ENCODE results near the gene ANAPC4. TPM values are rescaled to one million over a fixed set of nuclear protein-coding genes. Genes with fewer than 3 reads are reported as not detected.

The ANAPC4 gene
- total RNA-seq, 1 donor from 2014 or later = 23.6 TPM

DNA sequence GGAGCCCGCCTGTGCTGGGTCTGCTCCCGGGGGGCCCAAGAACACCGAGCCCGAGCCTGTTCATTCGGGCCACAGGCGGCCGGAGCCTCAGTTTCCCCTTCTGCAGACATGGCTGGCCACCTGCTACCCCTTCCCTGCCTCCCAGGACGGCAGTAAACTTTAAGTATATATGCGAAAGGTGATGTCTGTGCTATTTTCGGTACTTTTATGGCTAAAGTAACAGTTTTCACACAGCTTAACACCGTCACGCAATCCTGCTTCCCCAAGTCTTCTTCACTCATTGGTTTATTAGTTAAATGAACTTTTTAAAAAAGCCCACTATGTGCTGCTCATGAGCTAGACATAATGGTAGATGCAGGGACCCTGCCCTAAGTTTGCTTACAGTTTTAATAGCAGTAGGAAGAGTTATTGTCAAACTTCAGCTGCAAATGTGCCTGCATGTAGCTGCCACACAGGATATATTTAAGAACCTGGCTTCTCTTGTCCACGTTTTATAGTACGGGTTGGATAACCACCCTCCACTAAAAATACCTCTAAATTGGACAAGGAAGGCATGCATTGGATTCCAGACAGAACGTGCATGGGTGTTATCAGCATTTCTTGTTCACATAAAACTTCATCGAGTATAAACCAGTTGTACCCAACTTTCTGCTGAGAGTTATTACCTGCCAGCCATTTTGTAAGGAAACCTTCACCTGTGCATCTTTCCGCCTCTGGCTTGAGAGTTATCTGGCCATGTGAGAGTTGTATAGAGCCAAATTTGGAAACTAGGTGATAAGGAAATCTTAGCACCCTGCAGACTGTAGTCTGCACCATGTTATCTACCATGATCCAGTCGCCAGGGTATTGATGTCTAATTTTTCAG lies 741 bp downstream of the ANAPC4 start:
- no peak for DNase-seq (ENCODE audit: low spot score)

DNA sequence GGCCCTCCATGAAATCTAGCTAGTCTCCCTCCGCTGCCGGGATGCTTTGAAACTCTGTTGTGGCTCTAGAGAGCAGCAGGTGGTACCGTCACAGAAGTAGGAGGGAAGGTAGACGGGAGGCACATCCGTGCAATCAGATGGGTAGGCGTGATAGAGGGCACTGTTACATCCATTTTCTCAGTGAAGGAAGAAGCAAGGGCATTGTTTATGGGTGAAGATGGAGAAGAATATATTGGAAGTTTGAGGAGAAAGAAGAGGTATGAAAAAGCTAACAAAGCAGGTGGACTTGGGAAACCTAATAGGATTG lies 1.3 kb downstream of the ANAPC4 start:
- DNase-seq (ENCODE audit: low spot score) = no peak

DNA sequence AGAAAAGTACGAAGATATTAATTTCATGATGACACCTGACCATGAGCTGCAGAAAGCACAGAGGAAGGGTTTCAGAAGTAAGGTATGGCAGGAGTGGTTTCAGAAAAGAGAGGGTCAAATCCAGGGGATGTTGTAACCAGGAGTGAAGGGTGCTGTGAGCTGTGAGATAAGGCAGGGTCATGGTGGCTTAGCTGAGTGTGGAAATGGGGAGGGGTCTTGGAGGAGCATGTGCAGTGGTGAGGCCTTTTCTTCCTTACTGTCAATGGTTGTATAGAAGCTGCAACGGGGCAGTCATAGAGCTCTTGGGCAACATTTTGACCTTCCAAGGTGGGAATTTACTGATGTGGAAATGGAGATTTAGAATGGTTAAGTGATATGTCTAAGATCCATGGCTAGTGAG lies 2.5 kb downstream of the ANAPC4 start:
- no peak for DNase-seq (ENCODE audit: low spot score)

DNA sequence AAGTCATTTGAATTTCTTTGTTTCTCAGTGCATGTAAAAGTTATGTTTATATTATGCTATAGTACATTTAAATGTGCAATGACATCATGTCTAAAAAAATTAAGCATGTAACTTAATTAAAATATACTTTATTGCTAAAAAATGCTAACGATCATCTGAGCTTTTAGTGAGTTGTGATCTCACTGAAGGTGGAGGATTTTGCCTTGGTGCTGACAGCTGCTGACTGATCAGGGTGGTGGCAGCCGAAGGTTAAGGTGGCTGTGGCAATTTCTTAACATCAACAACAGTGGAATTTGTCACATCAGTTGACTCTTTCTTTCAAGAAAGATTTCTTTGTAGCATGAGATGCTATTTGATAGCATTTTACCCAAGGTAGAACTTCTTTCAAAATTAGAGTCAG lies 6.6 kb downstream of the ANAPC4 start:
- DNase-seq (ENCODE audit: low spot score) = no peak

DNA sequence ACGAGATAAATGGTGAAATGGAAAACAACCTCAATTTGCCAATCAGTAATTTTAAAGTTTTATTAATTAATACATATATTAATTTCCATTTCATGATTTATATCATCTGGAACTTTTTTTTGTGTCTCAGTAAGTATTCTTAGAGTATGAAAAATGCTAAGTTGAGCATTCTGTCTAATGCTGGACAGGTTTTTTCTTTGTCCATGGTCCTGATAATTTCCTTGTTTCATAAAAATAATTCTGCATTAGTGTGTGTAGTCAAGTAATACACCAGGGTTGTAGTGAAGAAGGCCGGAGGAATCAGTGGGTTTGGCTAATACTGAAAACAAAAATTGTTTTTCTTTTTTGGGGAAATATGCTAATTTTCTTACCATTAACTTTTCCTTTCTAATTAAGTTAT lies 9.9 kb downstream of the ANAPC4 start:
- no peak for DNase-seq (ENCODE audit: low spot score)

DNA sequence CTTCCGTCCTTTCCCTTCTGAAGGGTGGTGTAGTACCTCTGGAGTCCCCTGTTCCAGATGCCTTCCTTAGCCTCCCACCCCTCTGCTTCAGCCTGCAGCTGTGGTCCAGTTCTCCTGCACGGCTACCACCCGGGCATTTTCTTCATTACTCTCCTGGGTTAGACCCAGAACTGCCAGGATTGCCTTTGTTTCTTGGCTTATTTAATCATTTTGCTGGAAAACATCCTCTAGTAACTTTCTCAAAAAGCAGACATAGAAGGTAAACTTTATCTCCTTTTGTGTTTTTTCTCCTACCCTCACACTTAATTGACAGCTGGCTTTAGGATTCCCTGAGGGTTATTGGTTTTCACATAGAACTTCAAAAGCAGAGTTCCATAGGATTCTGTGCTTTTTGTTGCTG lies 20.2 kb downstream of the ANAPC4 start:
- no peak for DNase-seq (ENCODE audit: low spot score)

DNA sequence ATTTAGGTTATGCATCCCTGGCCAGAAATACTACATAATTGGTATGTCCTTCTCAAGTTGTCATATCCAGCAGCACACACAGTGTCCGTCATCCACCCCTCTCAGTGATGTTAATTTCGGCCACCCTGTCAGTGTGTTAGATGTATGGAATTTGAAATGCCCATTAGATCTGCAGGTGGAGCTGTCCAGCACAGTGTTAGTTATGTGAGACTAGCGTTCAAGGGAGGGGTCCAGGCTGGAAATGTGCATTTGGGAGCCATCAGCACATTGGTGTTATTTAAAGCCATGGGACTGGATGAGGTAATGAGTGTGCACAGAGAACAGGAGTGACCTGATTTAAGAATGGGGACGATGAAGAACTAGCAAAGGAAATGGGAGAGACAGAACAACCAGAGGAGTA lies 22.4 kb downstream of the ANAPC4 start:
- DNase-seq (ENCODE audit: low spot score) = no peak

DNA sequence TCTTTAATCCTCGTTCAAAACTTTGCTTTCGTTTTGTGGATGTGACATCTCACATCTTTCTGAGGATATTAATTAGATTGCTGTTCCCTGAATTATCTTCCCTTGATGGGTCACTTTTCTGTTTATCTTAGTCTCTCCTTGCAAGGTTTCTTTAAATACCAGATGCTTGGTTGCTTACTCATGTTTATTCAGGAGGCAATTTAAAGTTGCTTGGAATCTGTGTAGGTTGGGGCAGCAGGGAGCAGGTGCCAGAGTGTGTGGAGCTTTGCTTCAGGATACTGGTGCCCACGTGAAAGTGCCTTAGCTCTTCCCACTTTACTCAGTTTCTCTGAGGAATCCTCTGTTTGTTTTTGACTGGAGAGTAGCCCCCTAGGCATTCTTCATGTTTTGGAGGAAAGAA lies 24.0 kb downstream of the ANAPC4 start:
- DNase-seq (ENCODE audit: low spot score) = no peak

DNA sequence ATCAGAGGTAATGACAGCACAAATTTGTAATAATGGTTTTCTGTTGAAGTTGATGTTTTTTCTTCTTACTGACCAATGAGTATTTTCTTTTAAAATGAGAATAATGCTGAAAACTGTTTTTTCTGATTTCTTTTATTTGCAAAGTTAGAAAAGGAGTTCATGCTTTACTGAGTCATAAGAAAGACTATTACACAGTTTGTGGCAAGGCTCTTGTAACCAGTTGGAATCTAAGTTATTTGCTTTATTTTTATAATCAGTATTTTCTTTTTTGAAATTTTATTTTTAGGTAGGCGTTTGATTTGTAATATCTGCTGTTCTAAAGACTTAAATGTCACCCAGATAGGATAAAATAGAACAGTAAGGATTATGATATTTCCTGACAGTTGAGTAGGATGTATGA lies 25.5 kb downstream of the ANAPC4 start:
- no peak for DNase-seq (ENCODE audit: low spot score)

DNA sequence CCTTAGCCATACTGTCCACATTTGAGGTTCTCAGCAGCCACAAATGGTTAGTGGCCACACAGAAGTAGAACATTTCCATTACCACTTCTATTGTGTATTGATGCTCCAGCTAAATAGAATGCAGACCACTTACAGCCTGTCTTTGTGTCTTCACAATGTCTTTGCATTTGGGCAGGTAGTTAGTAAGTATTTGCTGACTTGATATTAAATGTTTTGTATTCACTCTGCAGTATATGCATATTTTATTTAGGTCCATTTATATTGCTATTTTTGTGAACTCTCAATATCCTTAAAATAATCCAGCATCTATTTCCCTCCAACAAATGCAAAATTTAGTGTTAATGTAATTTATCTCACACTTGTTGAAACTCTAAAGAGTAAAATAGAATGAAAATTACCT lies 26.6 kb downstream of the ANAPC4 start:
- no peak for DNase-seq (ENCODE audit: low spot score)

DNA sequence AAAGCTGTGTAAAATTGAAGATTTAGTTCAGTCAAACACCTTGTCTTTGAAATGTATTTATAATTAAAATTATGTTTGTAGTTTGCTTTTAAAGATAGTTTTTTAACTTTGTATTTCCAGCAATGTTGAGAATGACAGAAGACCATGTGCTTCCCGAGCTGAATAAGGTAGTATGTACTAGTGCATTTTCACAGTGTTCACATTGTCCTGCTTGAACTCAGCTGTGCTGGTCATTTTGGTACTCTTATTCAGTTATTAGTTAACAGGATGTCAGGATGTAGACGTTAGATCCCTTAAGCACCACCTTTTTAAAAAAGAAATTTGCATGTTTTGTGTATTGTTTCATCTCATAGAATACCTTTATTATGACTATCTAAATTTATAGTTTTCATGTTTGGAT lies 28.4 kb downstream of the ANAPC4 start:
- no peak for DNase-seq (ENCODE audit: low spot score)

DNA sequence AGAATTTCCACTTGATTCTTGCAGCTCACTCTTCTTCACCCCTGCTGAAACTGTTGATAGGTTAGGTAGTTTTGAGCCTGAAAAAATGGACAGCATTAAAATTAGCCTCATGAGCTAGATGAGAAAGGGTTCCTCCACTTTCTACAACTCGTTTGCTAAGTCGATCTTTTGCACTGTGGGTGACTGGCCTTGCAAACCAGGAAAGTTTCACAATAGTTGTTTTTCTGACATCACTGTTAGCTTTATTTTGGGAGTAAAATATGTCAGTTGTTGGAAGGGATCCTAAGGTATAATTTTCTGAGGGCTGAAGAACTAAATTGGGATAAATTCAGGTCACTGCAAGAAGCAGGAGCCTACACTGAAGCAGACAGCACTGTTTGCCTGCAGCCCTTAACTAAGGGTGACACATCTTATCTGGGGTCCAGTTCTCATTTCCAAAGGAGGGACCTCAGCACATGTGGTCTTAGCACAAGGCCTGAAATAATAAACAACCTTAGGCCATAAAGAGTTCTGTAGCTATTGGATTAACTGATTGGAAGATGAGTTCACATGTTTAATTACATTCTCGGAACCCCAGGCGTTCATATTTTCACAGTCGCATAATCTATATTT lies 29.1 kb downstream of the ANAPC4 start:
- DNase-seq (ENCODE audit: low spot score) = no peak

DNA sequence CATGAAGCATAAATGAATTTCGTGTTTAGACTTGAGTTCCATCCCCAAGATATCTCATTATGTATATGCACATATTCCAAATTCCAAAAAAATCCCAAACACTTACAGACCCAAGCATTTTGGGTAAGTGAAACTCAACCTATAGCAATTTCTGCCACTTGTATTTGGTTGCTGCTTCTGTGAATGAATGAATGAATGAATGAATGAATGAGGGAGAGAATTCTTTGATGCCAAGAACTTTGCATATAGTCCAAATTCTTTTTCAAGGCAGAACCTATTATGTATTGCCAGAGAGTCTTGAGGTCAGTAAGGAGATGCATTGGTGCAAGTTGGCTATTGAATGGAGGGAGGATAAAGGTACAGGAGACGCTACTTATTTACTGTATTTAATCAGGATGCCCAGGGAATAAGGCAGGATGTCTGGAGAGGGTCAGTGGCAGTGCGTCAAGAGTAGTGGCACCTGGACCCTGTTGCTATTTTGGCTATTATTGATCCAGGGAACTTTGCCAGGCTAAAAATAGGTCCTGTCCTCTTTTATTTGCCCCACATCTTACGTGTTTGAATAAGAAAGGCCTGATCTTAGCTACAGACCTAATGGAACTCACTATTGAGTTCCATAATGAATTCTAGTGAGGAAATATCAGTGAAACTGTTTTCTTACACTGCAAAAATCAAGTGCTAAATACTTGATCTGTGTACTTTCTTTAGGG lies 33.9 kb downstream of the ANAPC4 start:
- DNase-seq (ENCODE audit: low spot score) = no peak

DNA sequence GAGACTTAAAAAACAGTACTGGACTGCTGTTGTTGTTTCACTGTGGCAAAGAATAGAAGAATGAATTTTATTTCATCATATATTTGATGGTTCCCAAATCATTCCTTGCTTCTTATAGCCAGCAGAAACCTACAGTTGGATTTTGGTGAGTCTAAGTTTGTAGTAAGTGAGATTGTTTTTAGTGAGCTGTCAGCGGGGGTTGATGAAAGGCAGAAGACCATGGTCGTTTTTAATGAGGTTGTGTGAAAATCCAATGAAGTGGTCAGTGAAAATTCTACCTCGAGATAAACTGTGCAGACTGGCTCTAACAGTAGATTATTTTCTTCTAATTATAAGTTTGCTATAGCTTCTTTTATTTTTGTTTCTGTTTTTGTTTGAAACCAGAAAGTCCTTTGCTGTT lies 36.2 kb downstream of the ANAPC4 start:
- DNase-seq (ENCODE audit: low spot score) = peak; percentile 20

DNA sequence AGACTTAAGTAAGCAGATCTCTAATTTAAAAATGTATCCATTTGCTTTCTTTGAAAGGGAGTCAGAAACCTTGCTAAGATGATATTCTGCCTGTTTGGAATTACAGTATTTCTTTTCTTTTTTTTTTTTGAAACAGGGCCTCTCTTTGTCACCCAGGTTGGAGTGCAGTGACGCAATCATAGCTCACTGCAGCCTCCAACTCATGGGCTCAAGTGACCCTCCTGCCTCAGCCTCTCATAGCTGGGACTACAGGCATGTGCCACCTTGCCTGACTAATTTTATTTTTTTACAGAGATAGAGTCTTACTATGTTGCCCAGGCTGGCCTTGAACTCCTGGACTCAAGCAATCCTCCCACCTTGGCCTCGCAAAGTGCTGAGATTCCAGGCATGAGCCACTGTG lies 40.0 kb downstream of the ANAPC4 start:
- DNase-seq (ENCODE audit: low spot score) = no peak

DNA sequence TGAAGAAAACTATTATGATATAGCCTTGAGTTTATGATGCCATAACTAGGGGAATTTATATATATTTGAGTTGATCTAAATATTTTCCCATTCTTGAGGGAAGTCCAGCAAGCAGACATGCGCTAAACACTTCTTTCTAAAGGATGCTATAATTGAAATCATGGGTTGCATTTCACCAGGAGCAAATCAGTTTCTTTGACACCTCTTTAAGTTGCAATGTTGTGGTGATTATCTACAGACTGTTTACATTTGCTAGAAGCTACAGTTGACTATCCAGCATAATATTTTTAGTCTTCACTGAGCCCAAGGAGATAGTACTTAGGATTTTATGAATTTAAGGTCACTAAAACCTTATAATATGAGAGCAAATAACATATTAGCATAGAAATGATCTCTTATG lies 43.9 kb downstream of the ANAPC4 start:
- DNase-seq (ENCODE audit: low spot score) = no peak

DNA sequence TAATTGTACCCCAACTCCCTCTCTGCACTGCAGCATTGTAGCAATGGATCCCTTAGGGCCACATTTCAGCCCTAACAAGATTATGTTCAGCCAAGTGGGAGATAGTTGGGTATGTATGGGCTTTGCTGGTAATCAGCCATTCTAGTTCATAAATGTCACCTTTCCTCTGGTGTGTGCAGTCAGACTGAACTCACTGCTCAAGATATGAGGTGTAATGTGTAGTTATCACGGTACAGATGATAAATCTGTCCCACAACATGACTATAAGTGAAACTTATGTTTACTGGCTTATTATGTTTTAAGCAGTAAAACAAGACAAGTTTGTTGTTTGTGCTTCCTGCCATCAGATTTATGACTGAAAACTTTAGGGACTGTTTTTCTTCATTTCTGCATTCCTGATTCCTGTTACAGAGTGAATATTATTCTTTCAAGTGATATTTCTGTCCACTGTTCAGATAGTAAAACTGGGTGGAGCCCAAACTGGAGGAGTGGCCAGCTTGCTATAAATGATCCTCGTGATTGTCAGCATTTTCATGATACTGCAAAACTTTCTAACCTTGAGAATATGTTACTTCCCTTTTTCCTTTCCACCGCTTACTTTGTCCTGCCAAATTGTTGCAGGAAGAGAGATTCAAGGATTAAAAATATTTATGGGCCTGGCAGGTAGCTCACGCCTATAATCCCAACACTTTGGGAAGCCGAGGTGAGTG lies 44.9 kb downstream of the ANAPC4 start:
- DNase-seq (ENCODE audit: low spot score) = no peak

DNA sequence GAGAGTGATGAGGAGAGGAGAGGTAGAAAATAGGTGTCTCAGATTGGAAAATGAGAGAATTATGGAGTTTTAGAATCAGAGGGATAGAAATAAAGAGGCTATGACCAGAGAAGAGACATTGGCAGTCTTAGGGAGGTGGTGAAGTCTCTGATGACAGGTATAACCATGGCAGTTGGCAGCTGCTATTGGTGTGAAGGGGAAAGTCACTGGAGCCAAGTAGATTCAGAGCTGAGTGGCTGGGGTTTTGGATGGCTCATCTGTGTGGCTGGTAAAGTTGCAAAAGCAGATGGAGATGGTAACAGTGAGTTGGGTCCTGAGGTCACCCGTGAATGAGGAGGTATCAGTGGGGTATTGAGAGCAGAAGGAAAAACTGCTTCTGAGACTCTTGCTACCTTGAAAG lies 46.5 kb downstream of the ANAPC4 start:
- no peak for DNase-seq (ENCODE audit: low spot score)

DNA sequence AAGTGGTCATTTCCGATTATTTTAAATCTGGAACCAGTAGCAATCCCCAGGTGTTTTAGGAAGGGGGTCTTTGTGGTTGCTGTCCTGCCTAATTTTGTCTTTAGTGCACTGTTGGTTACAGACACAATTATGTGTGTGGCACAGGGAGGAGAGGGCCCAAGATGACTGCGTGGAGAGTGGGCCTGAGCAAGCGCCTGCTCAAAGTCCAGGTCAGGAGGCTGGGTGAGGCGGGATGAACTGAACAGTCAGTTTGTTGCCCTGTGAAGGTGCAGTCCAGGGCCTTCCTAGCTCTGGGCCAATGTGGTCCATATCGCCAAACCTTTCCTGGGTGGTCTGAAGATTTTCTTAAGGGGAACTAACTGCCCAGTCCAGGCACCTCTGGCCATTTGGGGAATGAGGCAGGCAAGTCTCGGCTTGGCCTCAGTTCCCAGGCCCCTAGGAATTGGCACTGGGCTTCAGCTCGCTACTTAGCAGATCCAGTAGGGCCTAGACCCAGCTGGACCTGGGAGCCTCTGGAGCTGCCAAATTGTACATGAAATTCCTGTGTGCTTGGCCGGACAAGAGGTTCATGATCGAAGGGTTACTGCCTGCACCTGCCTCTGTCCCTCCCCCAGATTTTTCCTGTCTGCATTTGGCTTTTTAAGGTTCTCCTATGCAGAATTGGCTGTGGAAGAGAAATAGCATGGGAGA lies 47.6 kb downstream of the ANAPC4 start:
- no peak for DNase-seq (ENCODE audit: low spot score)

DNA sequence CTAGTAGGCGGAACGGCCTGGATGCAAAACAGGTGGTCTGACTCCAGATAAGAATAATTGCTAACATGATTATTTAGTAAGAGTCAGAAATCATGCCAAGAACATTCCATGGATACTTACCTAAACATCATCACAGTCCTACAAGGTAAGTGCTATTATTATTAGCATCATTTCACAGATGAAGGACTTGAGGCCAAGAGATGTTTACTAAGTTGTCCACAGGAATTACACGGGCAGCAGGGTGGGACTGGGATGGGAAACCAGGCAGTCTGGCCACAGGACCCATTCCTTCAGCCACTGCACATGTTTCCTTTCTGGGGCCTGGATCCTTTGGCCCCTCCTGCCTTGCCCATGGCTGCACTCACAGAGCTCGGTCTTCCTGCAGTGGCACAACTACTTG lies 48.3 kb downstream of the ANAPC4 start:
- no peak for DNase-seq (ENCODE audit: low spot score)

DNA sequence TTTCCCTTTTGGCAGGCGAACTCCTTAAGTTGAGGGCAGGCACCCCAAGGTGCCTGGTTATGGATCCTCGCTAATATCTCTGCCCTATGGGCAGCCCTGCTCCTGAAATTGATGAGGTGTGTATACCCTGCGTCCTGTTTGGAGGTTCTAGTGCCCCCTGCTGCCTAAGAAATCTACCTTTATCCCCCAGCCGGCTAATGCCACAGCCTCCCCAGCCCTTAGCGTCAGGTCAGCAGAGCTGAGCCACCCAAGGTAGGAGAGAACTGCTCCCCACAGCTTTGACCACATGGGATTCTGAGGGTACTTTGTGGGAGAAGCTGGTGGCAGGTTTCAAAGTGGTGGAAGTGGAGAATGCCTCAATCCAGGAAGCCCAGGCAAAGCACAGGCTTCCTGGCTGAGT lies 50.8 kb downstream of the ANAPC4 start:
- DNase-seq (ENCODE audit: low spot score) = no peak

DNA sequence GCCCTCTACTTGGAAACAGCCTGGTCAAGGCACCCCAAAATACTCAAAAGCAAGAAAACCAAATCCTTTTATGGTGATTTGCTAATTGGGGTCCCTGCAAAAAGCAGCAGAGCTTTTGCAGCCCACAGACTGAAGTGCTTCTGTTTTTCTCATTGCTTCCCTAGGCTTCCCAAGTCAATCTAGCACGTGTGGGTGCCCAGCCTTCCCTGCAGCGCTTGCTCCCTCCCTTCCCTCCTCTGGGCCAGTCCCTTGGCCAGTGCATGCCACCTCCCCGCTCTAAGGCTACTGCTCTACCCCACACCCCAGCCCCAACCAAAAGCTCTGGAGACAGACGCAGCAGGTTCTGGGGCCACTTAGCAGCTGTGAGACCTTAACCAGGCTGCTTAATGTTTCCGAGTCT lies 53.6 kb downstream of the ANAPC4 start:
- DNase-seq (ENCODE audit: low spot score) = no peak

All from umbilical cord (tissue), 2 donors.